SK-N-MC (cell line): ENCODE data around the gene CIT.

Experiments
- DNase-seq: peaks from one replicate; pipeline ENCODE4 v3.0.0-alpha.2; 2011; ENCODE audit warnings: low read depth, low spot score
- H3K27ac ChIP-seq: fragments of 200-600 bp; sonication (generic); 2 replicates; pipeline ENCODE4 v1.5.1; 2016; ENCODE audit warnings: mixed run types
- H3K36me3 ChIP-seq: fragments of 200-600 bp; sonication (generic); 2 replicates; pipeline ENCODE4 v1.6.1; 2017; ENCODE audit warnings: antibody characterized with exemption, low read length, mixed read lengths; ENCODE audit not compliant: insufficient read depth
- H3K4me3 ChIP-seq: fragments of 200-600 bp; sonication (generic); 2 replicates; pipeline ENCODE4 v1.5.1; 2016
- H3K9ac ChIP-seq: fragments of 200-600 bp; sonication (generic); 2 replicates; pipeline ENCODE4 v1.8.0; 2017; ENCODE audit warnings: mixed run types, mixed read lengths; ENCODE audit not compliant: insufficient read length
- H3K9me3 ChIP-seq: fragments of 200-600 bp; sonication (generic); 2 replicates; pipeline ENCODE4 v1.6.1; 2017; ENCODE audit warnings: low read depth, mild to moderate bottlenecking, antibody characterized with exemption, low read length, moderate library complexity, mixed read lengths
- EZH2 ChIP-seq: fragments of 200-600 bp; sonication (generic); IDR thresholded peaks from one replicate; pipeline ENCODE4 v1.6.1; 2017; ENCODE audit warnings: antibody characterized with exemption
- FOXP2 ChIP-seq: optimal IDR thresholded peaks from 2 replicates; pipeline ENCODE3; 2011; ENCODE audit warnings: mild to moderate bottlenecking, moderate library complexity; ENCODE audit not compliant: insufficient read depth; ENCODE audit errors: extremely low read length, control extremely low read depth
- POLR2AphosphoS5 ChIP-seq: IDR thresholded peaks from 2 replicates; pipeline ENCODE4 v1.6.1; 2012; ENCODE audit warnings: mild to moderate bottlenecking, low read depth, low read length, borderline replicate concordance

The CIT gene

DNA sequence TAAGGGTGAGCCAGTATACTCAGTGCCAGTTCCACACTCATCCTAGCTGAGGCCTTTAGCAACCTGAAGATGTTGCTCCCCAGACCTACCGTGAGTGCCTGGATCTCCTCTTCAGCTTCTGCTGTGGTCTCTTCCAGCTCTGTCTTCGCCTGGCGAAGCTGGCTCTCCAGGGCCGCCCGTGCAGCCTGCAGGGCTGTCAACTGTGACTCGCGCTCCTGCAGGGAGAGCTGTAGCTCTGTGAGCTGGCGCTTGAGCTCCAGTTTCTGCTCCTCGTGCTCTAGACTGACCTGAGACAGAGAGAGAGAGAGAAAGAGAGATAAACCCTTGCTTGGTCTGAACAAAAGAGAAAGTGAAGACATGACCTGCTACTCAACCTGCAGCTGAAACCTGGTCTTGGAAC is 125.2 kb downstream of the CIT start:
- H3K9ac ChIP-seq = no peak overlapping the region
- H3K4me3 ChIP-seq = no peak overlapping the region
- no peak for DNase-seq
- TF ChIP-seq EZH2 = no peak
- no peak for TF ChIP-seq POLR2AphosphoS5
- no peak overlapping the region for H3K27ac ChIP-seq
- H3K9me3 ChIP-seq = no peaks in the 10 kb centered on the region
- H3K36me3 ChIP-seq = peaks cover 46% of the 10 kb centered on the region

DNA sequence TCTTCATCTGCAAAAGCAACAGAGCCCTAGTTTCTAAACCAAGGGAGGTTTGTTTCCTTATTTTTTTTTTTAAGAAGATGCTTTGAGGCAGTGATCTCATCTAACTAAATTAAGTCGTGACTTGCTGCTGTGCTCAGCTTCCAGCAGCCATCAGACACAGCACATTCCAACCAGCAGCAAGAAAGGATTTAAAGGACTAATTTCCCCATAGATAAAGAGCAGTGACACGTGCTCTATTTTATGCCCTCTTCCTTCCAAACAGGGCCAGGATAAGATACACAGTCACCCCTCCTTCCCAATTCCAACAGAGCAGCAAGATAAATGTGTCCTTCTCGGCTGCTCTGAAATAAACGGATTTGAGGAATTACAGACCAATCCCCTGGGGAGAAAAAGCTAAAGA is 127.5 kb downstream of the CIT start:
- no peak for DNase-seq
- Histone ChIP-seq H3K9ac (no peak overlapping the region), H3K27ac (no peak overlapping the region), H3K4me3 (no peak overlapping the region), H3K36me3 (peaks cover 51% of the 10 kb centered on the region), H3K9me3 (no peaks in the 10 kb centered on the region; the same call in 1 of the 2 replicates)
- TF ChIP-seq EZH2 = no peak
- TF ChIP-seq FOXP2 = no peak
- no peak for TF ChIP-seq POLR2AphosphoS5

DNA sequence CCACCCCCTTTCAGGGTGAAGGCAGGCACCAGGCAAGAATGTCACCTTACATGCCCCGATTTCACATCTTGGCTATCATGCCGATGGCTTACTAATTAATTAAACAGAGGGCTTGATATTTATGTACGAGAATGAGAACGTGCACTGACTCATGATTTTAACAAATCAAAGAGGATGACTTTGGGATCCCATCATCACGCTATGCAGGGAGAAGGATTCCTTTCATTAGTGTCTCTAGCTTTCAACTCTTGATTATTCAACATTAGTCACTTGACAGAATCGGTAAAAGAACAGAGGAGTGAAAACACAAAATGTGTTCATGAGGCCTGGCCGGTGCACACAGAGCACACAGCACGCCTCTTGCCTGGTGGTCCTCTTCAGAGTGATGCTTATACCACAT is 128.6 kb downstream of the CIT start:
- Histone ChIP-seq H3K4me3 (no peak overlapping the region), H3K36me3 (peaks cover 52% of the 10 kb centered on the region), H3K27ac (no peak overlapping the region), H3K9ac (no peak overlapping the region), H3K9me3 (no peaks in the 10 kb centered on the region; the same call in 1 of the 2 replicates)
- no peak for TF ChIP-seq FOXP2
- TF ChIP-seq POLR2AphosphoS5 = no peak
- no peak for TF ChIP-seq EZH2
- DNase-seq = no peak

DNA sequence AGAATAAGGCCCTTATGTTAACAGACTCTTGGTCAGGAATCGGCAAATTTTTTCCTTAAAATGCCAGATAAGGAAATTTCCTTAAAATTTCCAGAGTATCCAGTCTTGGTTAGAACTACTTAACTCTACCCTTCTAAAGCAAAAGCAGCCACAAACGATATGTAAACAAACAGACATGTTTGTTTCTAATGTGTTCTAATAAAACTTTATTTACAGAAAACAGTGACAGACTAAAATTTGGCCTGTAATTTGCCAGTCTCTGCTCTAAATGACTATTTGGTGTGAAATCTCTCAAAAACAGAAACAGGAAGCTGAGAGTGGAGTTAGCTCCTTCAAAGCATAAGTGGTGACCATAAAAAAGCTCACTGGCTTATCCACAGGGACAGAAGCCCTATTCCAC is 131.0 kb downstream of the CIT start:
- no peak for DNase-seq
- H3K27ac ChIP-seq = no peak overlapping the region
- H3K9ac ChIP-seq = no peak overlapping the region
- TF ChIP-seq POLR2AphosphoS5 (no peak), FOXP2 (no peak), EZH2 (no peak)
- H3K36me3 ChIP-seq = peaks cover 54% of the 10 kb centered on the region
- H3K4me3 ChIP-seq = no peak overlapping the region
- H3K9me3 ChIP-seq = no peaks in the 10 kb centered on the region; the same call in 1 of the 2 replicates

DNA sequence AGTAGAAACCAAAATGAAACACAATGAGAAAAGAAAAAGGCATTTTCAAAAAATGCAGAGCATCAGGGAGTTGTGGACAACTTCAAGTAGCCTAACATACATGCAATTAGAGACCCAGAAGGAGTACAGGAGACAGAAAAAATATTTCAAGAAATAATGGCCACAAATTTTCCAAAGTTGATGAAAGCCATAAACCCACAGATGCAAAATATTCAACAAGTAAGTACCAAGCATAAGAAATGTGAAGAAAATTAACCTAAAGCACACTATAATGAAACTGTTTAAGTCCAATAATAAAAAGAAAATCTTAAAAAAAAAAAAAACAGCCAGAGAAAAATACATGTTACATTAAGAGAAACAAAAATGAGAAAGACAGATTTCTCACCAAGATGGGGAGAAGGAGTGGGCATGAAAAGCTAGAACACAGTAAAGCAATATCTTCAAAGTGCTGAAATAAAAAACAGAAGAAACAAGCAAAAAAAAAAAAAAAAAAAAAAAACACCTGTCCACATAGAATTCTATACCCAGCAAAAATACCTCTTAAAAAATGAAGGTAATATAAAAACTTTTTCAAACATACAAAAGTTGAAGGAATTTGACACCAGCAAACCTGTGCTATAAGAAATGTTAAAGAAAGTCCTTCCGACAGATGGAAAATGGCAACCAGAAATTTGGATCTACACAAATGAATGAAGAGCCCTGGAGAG is 132.1 kb downstream of the CIT start:
- H3K9me3 ChIP-seq = no peaks in the 10 kb centered on the region; the same call in 1 of the 2 replicates
- no peak overlapping the region for H3K4me3 ChIP-seq
- DNase-seq = no peak
- TF ChIP-seq FOXP2 = no peak
- no peak for TF ChIP-seq POLR2AphosphoS5
- TF ChIP-seq EZH2 = no peak
- H3K9ac ChIP-seq = no peak overlapping the region
- H3K36me3 ChIP-seq = peaks cover 45% of the 10 kb centered on the region
- H3K27ac ChIP-seq = no peak overlapping the region

DNA sequence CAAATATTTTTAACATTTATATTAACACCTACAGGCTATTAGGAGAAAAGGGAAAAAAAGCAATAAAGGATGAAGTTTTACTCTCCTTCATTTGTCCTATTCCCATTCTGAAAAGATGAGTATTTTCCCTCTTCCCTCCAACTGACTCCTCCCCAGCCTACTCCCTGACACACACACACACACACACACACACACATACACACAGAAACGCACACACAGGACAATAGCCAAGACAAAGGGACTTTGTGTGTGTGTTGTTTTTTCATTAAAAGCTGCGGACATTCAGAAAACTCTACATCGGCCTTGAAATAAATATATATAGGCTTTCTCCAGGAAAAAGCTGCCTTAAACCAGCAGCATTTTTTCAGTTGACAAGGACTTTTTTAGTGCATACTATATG is 134.4 kb downstream of the CIT start:
- Histone ChIP-seq H3K4me3 (no peak overlapping the region), H3K27ac (no peak overlapping the region), H3K36me3 (peaks cover 35% of the 10 kb centered on the region), H3K9me3 (no peaks in the 10 kb centered on the region; the same call in 1 of the 2 replicates), H3K9ac (no peak overlapping the region)
- TF ChIP-seq POLR2AphosphoS5 (no peak), FOXP2 (no peak)
- no peak for DNase-seq

DNA sequence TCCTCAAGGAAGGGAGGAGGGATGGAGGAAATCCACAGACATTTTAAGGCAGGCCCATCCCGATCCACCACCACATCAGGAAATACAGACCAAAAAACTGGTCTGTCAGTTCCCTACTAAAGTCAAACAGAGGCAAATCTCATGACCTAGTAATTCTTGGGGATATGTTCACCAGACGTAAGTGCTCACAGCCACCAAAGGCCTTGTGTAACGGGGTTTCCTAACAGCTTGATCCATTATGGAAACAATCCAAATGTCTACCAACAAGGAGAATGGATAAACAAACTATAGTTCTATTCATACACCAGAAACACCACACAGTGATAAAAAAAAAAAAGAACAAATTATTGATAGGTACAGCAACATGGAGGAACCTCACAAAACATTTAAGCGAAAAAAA is 136.3 kb downstream of the CIT start:
- Histone ChIP-seq H3K36me3 (peaks cover 25% of the 10 kb centered on the region), H3K4me3 (no peak overlapping the region), H3K9ac (no peak overlapping the region), H3K9me3 (no peaks in the 10 kb centered on the region; the same call in 1 of the 2 replicates), H3K27ac (no peak overlapping the region)
- TF ChIP-seq POLR2AphosphoS5 = no peak
- TF ChIP-seq EZH2 = no peak
- no peak for TF ChIP-seq FOXP2
- no peak for DNase-seq

DNA sequence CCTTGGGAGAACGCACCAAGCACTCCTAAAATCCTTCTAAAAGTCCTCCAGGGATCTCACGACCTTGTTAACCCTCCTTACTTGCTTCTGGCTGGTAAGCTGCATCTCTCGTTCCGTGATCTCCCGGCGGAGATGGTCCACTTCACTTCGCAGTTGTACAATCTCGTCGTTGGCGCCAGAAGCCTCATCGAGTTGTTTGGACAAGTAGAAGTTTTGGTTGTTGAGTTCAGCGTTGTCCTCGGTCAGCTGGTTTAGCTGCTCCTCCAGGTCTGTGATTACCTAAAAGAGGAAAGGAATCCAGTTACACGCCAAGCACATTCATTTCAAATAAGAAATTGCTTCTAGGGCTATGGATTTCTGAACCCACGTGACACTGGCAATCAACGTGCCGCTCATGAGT is 142.0 kb downstream of the CIT start:
- Histone ChIP-seq H3K9ac (no peak overlapping the region), H3K4me3 (no peak overlapping the region), H3K36me3 (peaks cover 24% of the 10 kb centered on the region; the same call in 1 of the 2 replicates), H3K27ac (no peak overlapping the region), H3K9me3 (no peaks in the 10 kb centered on the region)
- TF ChIP-seq EZH2 (no peak), FOXP2 (no peak), POLR2AphosphoS5 (no peak)
- DNase-seq = no peak

DNA sequence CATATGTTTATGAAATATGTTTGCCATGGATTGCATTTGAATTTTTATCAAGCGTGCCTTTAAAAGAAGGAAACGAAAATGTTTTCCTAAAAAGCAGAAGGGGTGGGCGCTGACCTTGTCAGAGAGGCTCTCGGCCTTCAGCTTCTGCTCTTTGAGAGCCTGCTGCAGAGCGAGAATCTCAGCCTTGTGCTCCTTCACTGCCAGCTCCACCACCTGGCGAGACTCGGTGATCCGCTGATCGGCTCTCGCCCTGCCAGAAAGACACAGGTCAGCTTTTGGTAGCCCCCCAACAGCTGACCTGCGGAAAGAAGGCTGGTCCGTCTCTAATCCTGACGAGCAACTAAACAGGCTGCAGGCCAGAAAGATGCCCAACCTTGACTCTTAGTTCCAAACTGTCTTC is 146.7 kb downstream of the CIT start:
- H3K9ac ChIP-seq = no peak overlapping the region
- H3K27ac ChIP-seq = no peak overlapping the region
- DNase-seq = no peak
- TF ChIP-seq POLR2AphosphoS5 (no peak), EZH2 (no peak), FOXP2 (no peak)
- no peaks in the 10 kb centered on the region for H3K9me3 ChIP-seq
- H3K36me3 ChIP-seq = peaks cover 31% of the 10 kb centered on the region; the same call in 1 of the 2 replicates
- no peak overlapping the region for H3K4me3 ChIP-seq
